ENCODE measurements around the gene GSTM5.
"Not testable (repeated sequence)": the region's sequence is repeated elsewhere in the genome, so short reads cannot be mapped to it uniquely, and the experiment has no call there.

The GSTM5 gene

DNA sequence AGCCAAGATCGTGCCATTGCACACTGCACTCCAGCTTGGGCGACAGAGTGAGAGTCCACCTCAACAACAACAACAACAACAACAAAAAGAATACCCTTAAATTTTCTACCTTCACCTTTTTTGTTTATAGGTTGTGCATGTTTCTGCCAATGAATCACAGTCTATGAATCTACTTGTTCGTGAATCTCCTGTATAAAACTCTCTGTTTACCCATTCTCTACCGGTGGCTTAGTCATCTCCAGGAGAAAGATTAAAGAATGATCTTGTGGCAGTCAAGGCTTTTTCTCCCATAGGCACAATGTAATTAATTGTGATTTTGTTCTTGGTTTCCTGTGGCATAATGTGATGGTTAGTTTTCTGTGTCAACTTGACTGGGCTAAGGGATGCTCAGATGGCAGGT is 14.2 kb upstream of the GSTM5 start:
- not testable (repeated sequence) for DNase-seq

GRCh38 chr1:109702940-109703339 is 9.1 kb upstream of the GSTM5 start:
- not testable (repeated sequence) for DNase-seq

GRCh38 chr1:109704173-109704572 is 7.9 kb upstream of the GSTM5 start:
- DNase-seq, result no peak

GRCh38 chr1:109705411-109705810 is 6.6 kb upstream of the GSTM5 start:
- DNase-seq, result no peak

GRCh38 chr1:109708949-109709348 is 3.1 kb upstream of the GSTM5 start:
- not testable (repeated sequence) for DNase-seq

GRCh38 chr1:109709822-109710221 is 2.2 kb upstream of the GSTM5 start:
- DNase-seq, result not testable (repeated sequence)

- no peak for DNase-seq
Observed at GRCh38 chr1:109712321-109712864, 342 bp downstream of the GSTM5 start.

DNA sequence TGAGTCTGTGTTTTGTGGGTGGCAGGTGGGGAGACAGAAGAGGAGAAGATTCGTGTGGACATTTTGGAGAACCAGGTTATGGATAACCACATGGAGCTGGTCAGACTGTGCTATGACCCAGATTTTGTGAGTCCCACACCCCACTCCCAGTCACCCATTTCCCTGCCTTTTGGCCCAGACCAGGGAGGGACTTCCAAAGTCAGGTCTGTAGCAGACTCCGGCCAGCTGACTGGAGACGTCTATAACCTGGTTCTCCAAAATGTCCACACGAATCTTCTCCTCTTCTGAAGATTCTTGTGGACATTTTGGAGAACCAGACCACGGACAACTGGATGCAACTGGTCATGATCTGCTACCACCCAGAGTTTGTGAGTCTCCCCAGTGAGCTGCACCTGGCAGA is 1.6 kb downstream of the GSTM5 start:
- DNase-seq, result no peak

- DNase-seq, result no peak
Observed at GRCh38 chr1:109714661-109715372, 2.8 kb downstream of the GSTM5 start.

- DNase-seq, result no peak
Observed at GRCh38 chr1:109716121-109716520, 4.1 kb downstream of the GSTM5 start.

DNA sequence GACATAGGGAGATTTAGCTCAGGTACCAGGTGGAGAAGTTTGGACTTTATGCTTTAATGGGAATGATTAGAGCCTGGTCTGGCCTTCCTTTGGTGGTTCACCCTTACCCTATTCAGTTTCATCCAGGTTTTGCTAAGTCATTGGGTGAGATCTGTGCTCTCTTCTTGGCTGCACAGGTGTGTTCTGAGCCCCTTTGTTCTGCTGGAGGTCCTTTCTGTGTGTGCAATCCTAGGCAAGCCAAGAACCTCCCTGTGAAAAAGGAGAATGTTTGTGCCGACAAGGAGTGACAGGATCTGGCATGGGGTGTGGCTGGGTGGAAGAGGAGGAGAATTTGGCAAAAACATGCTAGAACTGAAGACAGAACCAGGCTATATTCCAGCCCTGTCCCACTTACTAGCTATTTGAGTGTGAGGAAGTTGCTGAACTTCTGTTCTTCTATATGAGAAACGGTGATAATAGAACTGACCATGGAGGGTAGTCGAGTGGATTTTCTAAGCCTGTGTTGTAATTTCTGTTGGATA is 4.6 kb downstream of the GSTM5 start:
- DNase-seq, result no peak

GRCh38 chr1:109717729-109718128 is 5.7 kb downstream of the GSTM5 start:
- no peak for DNase-seq

DNA sequence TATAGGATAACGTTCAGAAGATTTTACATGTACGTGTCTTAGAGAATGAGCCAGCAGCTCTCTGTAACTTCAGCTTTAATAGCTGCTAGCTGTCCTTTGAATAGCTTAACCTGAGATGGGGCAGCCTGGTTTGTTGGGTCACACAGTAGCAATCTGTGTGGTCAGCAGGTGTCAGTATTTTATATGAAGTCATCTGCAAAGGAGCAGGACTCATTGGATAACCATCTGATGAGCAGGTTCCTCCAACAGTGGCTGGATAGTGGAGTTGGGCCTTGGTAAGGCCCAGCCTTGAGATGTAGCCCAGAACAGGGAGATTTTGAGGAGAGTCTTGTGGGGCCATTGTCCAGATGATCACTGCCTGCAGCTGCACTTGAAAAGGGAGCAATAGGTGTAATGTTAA is 6.4 kb downstream of the GSTM5 start:
- DNase-seq, result no peak

DNA sequence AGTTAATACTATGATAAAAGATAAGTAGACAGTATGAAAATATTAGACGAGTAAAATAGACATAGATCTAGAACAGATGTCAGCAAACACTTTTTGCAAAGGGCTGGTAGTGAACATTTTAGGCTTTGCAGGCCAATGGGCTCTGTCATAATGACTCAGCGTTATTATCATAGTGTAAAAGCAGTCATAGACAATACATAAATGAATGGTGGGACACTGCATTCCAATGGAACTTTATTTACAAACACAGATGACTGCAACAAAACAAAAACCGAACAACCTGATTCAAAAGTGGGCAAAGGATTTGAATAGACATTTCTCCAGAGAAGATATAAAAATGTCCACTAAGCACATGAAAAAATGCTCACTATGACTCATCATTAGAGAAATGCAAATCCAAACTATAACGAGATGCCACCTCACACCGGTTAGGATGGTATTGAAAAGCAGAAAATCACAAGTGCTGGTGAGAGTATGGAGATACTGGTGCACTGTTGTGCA is 7.3 kb downstream of the GSTM5 start:
- no peak for DNase-seq

- DNase-seq, result no peak
Observed at GRCh38 chr1:109721042-109721441, 9.0 kb downstream of the GSTM5 start.

- DNase-seq, result no peak
Observed at GRCh38 chr1:109721971-109722370, 9.9 kb downstream of the GSTM5 start.

- DNase-seq, result no peak
Observed at GRCh38 chr1:109722908-109723691, 11.0 kb downstream of the GSTM5 start.

DNA sequence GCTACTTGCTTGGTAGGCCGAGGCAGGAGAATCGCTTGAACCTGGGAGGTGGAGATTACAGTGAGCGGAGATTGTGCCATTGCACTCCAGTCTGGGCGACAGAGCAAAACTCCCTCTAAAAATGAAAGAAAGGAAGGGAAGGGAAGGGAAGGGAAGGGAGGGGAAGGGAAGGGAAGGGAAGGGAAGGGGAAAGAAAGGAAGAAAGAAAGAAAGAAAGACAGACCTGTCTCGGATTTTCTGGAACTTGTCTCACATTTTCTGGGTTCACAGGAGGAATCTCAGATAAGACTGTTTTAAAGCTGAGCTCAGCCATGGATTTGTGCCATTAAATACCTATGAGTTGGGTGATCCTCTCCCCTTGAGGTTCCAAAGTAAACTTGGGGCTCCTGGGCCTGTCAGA is 12.9 kb downstream of the GSTM5 start:
- no peak for DNase-seq

DNA sequence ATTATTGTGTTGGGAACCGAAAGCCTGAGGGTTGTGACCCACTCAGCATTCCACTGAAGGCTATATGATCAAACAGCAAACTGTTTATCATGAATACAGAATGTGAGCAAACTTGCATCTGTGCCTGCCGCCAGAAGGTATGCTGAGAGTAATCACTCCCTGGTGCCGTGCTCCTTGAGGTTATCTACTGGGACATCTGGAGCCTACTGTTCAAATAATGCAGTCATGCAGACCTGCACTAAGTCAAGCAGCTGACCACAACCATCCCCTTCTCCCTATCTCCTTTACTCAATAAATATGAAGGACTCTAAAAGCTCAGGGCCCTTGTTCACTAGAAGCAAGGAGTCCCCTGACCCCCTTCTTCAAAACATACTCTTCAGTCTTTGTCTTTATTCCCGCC is 13.5 kb downstream of the GSTM5 start:
- DNase-seq, result no peak

GRCh38 chr1:109726007-109726406 is 14.0 kb downstream of the GSTM5 start:
- DNase-seq, result no peak

DNA sequence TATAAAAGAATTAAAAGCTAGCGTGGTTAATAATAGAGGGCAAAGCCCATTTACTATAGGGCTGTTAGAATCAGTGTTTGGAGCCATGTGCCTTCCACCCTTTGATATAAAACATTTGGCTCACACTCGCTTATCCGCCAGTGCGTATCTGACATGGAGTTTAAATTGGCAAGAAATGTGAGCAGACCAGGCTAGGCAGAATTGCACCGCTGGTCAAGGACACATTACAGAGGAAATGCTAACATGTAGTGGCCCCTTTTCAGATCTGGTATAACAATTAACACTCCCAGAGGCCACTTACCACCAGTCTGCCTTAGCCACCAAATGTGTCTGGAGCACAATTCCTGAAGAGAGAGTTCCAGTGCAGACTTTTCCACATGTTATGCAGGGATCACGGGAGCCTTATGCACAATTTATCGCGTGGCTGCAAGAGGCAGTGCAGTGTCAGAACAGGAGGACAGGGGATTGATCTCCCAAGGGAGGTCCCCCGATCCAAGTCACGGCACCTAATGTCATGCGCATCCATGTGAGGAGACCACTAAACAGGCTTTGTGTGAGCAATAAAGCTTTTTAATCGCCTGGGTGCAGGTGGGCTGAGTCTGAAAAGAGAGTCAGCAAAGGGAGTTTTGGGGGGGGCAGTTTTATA is 14.8 kb downstream of the GSTM5 start:
- DNase-seq, result no peak

DNA sequence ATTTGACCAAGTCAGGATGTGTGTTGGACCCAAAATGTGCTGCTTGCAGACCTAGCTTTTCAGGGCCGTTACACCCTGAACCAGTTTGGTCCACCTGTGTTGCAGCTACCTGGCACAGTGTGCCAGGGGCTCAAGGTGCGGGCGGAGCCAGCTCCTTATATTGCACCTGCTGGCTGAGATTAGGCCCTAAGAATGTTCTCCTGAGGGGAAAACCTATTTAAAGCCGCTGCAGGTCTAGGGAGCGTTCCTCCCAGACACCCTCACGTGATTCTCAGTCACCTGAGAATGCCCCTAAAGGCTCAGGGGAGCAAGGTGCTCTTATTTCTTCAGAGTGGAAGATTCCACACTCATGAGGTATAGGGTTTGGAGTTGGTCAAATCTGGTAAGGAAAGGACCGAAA is 16.8 kb downstream of the GSTM5 start:
- DNase-seq, result no peak

GRCh38 chr1:109730666-109731065 is 18.6 kb downstream of the GSTM5 start:
- no peak for DNase-seq
